Measurements from ENCODE around the gene DNHD1. TPM values are rescaled to one million over a fixed set of nuclear protein-coding genes. Genes with fewer than 3 reads are reported as not detected.
A peak's percentile ranks its signal among the peaks of the same experiment; 100 is the strongest.

The DNHD1 gene
- total and polyA plus RNA-seq, 2 of the 13 experiments (the other 11 are each of a cell fraction or from before 2014, with no cell fraction given), result 2.7 to 9.3 TPM

GRCh38 chr11:6586434-6587359 lies 89.6 kb downstream of the DNHD1 start:
- Histone ChIP-seq H3K27me3 (ENCODE audit: control insufficient read depth in 1 of 2, insufficient read depth in 2 of 2, low read length in 2 of 2) (no peaks in the 10 kb centered on the region), H3K79me2 (ENCODE audit: insufficient read depth, low read length) (no peaks in the 10 kb centered on the region), H3K27ac (ENCODE audit: extremely low read length, insufficient read depth, low read length) (no peak overlapping the region), H3K36me3 (replicated peaks in 1 of 2; ENCODE audit: control insufficient read depth in 1 of 2, insufficient read depth in 2 of 2, low read length in 2 of 2) (peaks cover 0 to under 1% of the 10 kb centered on the region in 2 experiments; a peak in 1 of 5 replicates), H3K9ac (ENCODE audit: insufficient read depth, low read depth, low read length) (no peak overlapping the region), H3K9me3 (ENCODE audit: low read length) (peaks cover 17% of the 10 kb centered on the region), H4K20me1 (ENCODE audit: insufficient read depth, low read length) (no peaks in the 10 kb centered on the region), H2AFZ (ENCODE audit: low read length) (no peak overlapping the region), H3K4me2 (ENCODE audit: low read depth, low read length) (no peak overlapping the region), H3K4me3 (replicated peaks in 1 of 3; ENCODE audit: insufficient read depth in 1 of 3, low read depth in 2 of 3, low read length in 3 of 3) (no peak overlapping the region), H3K4me1 (ENCODE audit: insufficient read depth, low read length) (no peaks in the 10 kb centered on the region)
- BruUV-seq (replicated peaks), result no TSS peak
- intact Hi-C loops (cut with micrococcal nuclease; ENCODE audit: unreplicated experiment), result no loop called here
- WGBS (ENCODE audit: low lambda C conversion rate), result 95% methylated on average over 12 of the region's 25 CpGs
- in situ Hi-C loops (cut with HindIII; ENCODE audit: extremely low pct_ligation_motif_present, low pct_unique_long_range_greater_than_20kb), result no loop called here
- no peak for TF ChIP-seq ZEB1 (IDR thresholded peaks at IDR 0.05; ENCODE audit: insufficient replicate concordance, low read depth)
- TF ChIP-seq BRD4 (CRISPR knock-in tag; IDR thresholded peaks at IDR 0.05), result no peak
- TF ChIP-seq ZNF407 (CRISPR knock-in tag; IDR thresholded peaks at IDR 0.05; ENCODE audit: not compliant biosample characterization), result no peak
- TF ChIP-seq RFX5 (IDR thresholded peaks at IDR 0.05; ENCODE audit: low read depth, low read length), result no peak
- TF ChIP-seq AGO2 (optimal IDR thresholded peaks at IDR 0.05; ENCODE audit: low read depth, low read length), result peak; percentile 44
- DNase-seq (ENCODE audit: low spot score), result no peak
- ChIA-PET POLR2A (no interaction called here), CTCF (ENCODE audit: low intra/inter-chr PET ratio, low total read pairs) (no interaction called here)
- ATAC-seq, result no peak; the same call in 1 of the 3 replicates
- no peak for FAIRE-seq

Data from HepG2 (cell line).